GM06990 (cell line): ENCODE data around the gene CPT1C.

ENCODE experiments used
- DNase-seq: peaks from one replicate; pipeline ENCODE4 v3.0.0-alpha.2; 2011; ENCODE audit not compliant: insufficient read length; ENCODE audit errors: extremely low read depth
- H3K27me3 ChIP-seq: replicated peaks from 2 replicates; pipeline ENCODE4 v1.6.0; 2011; ENCODE audit warnings: low read length; ENCODE audit not compliant: control insufficient read depth, insufficient read depth
- H3K36me3 ChIP-seq: 2 replicates; pipeline ENCODE4 v1.5.1; 2011; ENCODE audit warnings: low read length; ENCODE audit not compliant: control insufficient read depth, insufficient read depth
- H3K4me3 ChIP-seq: replicated peaks from 2 replicates; pipeline ENCODE4 v1.5.1; 2011; ENCODE audit warnings: low read depth, mild to moderate bottlenecking, control low read depth, low read length
- TF ChIP-seq, protein P1 (sequence below): IDR thresholded peaks from 2 replicates; pipeline ENCODE4 v1.5.1; 2011; ENCODE audit warnings: low read length, control low read depth, mild to moderate bottlenecking, inconsistent platforms; ENCODE audit not compliant: insufficient read depth, poor library complexity, severe bottlenecking

The CPT1C gene

GRCh38 chr19:49682274-49682673 is 8.6 kb upstream of the CPT1C start:
- Histone ChIP-seq H3K27me3 (no peaks in the 10 kb centered on the region), H3K36me3 (peaks cover 35% of the 10 kb centered on the region), H3K4me3 (no peak overlapping the region)
- TF ChIP-seq, protein P1, sequence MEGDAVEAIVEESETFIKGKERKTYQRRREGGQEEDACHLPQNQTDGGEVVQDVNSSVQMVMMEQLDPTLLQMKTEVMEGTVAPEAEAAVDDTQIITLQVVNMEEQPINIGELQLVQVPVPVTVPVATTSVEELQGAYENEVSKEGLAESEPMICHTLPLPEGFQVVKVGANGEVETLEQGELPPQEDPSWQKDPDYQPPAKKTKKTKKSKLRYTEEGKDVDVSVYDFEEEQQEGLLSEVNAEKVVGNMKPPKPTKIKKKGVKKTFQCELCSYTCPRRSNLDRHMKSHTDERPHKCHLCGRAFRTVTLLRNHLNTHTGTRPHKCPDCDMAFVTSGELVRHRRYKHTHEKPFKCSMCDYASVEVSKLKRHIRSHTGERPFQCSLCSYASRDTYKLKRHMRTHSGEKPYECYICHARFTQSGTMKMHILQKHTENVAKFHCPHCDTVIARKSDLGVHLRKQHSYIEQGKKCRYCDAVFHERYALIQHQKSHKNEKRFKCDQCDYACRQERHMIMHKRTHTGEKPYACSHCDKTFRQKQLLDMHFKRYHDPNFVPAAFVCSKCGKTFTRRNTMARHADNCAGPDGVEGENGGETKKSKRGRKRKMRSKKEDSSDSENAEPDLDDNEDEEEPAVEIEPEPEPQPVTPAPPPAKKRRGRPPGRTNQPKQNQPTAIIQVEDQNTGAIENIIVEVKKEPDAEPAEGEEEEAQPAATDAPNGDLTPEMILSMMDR = no peak
- no peak for DNase-seq

GRCh38 chr19:49683814-49684250 is 7.1 kb upstream of the CPT1C start:
- no peak overlapping the region for H3K4me3 ChIP-seq
- peaks cover 41% of the 10 kb centered on the region for H3K36me3 ChIP-seq
- TF ChIP-seq, protein P1 = no peak
- H3K27me3 ChIP-seq = no peaks in the 10 kb centered on the region
- no peak for DNase-seq

- no peak overlapping the region for H3K4me3 ChIP-seq
- DNase-seq = no peak
- TF ChIP-seq, protein P1 = peak; percentile 86
- H3K27me3 ChIP-seq = no peaks in the 10 kb centered on the region
- peaks cover 44% of the 10 kb centered on the region for H3K36me3 ChIP-seq
Observed at GRCh38 chr19:49684251-49684982, 6.5 kb upstream of the CPT1C start.

GRCh38 chr19:49684983-49685553 is 5.8 kb upstream of the CPT1C start:
- DNase-seq = no peak
- Histone ChIP-seq H3K4me3 (no peak overlapping the region), H3K36me3 (peaks cover 44% of the 10 kb centered on the region), H3K27me3 (no peaks in the 10 kb centered on the region)
- TF ChIP-seq, protein P1 = no peak

DNA sequence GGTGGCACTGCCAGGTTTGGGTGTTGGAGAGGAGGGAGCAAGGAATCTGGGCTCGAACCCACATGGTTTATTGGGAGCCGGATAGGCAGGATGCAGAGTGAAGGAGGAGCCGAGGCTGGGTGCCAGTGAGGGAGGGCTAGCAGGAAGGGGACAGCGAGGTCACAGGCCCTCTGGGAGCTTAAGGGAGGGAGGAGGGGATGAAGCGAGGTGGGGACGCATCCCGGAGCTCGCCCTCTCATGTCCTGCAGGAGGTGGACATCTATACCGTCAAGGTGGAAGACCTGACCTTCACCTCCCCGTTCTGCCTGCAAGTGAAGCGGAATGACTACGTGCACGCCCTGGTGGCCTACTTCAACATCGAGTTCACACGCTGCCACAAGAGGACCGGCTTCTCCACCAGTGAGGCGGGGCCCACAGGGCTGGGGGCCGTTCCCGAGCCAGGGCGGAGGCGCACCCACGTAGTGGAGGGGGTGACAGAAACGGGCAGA is 5.0 kb upstream of the CPT1C start:
- no peak for DNase-seq
- H3K27me3 ChIP-seq = no peaks in the 10 kb centered on the region
- no peak overlapping the region for H3K4me3 ChIP-seq
- H3K36me3 ChIP-seq = peaks cover 44% of the 10 kb centered on the region
- TF ChIP-seq, protein P1 = no peak
